ENCODE measurements around the gene C2. TPM values are rescaled to one million over a fixed set of nuclear protein-coding genes. Genes with fewer than 3 reads are reported as not detected.

C2 gene
- 0.77 and 2.0 TPM in 2 replicates for total RNA-seq

DNA sequence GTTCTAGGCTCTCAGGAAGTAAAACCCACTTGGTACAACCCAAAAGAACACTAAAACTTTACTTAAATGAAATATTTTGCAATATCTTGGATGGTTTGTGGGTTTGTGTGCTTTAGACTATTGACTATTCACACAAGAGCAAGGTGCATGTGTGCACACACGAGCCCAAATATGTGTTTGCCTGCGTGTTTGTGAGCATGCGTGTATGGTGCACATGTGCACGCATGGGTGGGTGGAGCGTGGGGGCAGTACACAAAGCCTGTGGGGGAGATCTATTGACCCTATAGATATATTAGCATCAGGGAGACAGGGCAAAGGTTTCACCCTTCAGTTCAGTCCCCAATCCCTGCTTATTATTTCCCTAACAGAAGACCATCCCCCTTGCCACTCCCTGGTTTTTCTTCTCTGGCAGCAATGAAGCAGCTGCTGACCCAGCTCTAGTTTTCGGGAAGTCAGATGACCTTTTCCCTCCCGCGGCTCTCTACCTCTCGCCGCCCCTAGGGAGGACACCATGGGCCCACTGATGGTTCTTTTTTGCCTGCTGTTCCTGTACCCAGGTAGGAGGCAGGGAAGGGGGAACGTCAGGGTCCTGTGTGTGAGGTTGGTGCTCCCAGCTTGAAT, at the start of gene C2:
Gene C2 (plus strand): TSS at position 476 of the 621 bp plus-strand sequence. CDS start 36 bp downstream, at position 512.

GRCh38 chr6:31878726-31879125, 48.8 kb upstream of the C2 start, which contains the start of gene SLC44A4:
Gene SLC44A4 (minus strand): TSS chr6:31878997. CDS start chr6:31878980, 17 bp downstream.

GRCh38 chr6:31897612-31898382, 29.7 kb upstream of the C2 start, which contains the start of gene EHMT2:
Gene EHMT2 (minus strand): TSS chr6:31897698. CDS start chr6:31897677, 21 bp downstream.

DNA sequence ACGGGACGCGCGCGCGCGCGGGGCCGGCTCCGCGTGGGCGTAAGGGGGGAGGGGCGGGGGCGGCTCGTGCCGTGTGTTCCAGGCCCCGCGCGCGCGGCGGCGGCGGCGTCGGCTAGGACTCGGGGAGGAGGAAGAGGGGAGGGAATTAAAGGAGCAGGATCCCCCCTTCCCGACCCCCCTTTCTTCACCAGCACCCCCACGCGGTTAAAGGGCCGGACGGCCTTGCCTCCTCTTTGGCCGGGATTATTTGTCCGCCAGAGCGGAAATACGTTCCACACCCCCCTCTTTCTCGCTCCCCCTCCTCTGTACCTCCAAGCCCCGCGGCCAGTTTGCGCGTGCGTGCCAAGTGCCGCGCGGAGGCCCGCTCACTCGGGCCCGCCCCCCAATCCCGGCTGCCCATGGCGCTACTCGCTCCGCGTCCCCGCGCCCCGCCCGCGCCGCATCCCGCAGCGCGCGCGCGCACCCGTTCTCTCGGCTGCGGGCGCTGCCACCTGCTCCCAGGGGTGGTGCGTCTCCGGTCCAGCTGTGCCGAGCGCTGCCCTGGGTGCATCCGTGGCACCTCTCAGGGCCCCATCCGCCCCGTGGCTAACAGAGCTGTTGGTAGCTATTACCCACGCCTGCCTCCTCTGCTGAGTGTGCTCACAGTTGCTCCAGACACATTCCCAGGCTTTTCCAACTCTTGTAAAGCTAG, 25.4 kb upstream of the C2 start, which contains the start of gene ZBTB12:
Gene ZBTB12 (minus strand): TSS at position 134 of the 691 bp plus-strand sequence. CDS start 781 bp downstream, outside the sequence.

GRCh38 chr6:31945507-31946369, 18.2 kb downstream of the C2 start, which contains the start of gene CFB:
Gene CFB (plus strand): TSS chr6:31946095. CDS start chr6:31946222, 127 bp downstream.

GRCh38 chr6:31958741-31959739, 31.5 kb downstream of the C2 start, which contains the start of the genes NELFE and SKIC2:
Gene NELFE (minus strand): TSS chr6:31958971. CDS start chr6:31958446, 525 bp downstream.
Gene SKIC2 (plus strand): TSS chr6:31959175. CDS start chr6:31959193, 18 bp downstream.

GRCh38 chr6:31971993-31972708, 44.6 kb downstream of the C2 start, which contains the start of gene DXO:
Gene DXO (minus strand): TSS chr6:31972138. CDS start chr6:31971675, 463 bp downstream.

DNA sequence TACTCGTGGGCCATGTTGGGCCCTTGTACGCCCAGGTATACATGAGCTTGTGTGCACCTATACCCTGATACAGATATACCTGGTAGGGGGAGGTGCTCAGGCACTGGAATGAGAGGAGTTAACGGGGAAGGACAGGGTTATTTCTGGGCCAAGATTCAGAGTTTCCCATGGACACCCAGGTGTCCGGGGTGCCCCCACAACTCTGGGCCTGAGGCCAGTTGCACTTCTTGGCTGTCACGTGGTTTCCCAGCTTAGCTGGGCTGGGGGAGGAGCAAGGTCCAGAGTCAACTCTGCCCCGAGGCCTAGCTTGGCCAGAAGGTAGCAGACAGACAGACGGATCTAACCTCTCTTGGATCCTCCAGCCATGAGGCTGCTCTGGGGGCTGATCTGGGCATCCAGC, 54.2 kb downstream of the C2 start, which contains the start of gene C4A:
Gene C4A (plus strand): TSS at position 314 of the 400 bp plus-strand sequence. CDS start 51 bp downstream, at position 365.

Other genes starting within 250 kb of the C2 start
- 0.33 and 0.37 TPM in 2 replicates for gene LY6G5C, start 246.7 kb upstream of the C2 start, total RNA-seq
- gene ABHD16A, start 224.4 kb upstream of the C2 start, total RNA-seq = 42.8 and 50.0 TPM in 2 replicates
- gene LY6G6F, start 220.9 kb upstream of the C2 start, total RNA-seq = not detected in 2 replicates
- not detected in 2 replicates for gene LY6G6D, start 212.4 kb upstream of the C2 start, total RNA-seq
- gene LY6G6C, start 206.0 kb upstream of the C2 start, total RNA-seq = not detected in 2 replicates
- gene MPIG6B, start 204.3 kb upstream of the C2 start, total RNA-seq = not detected in 2 replicates
- 39.3 and 81.0 TPM in 2 replicates for gene DDAH2, start 198.4 kb upstream of the C2 start, total RNA-seq
- 791 and 1,362 TPM in 2 replicates for gene CLIC1, start 191.2 kb upstream of the C2 start, total RNA-seq
- 13.0 and 21.6 TPM in 2 replicates for gene MSH5, start 187.7 kb upstream of the C2 start, total RNA-seq
- 1.00 and 1.2 TPM in 2 replicates for gene SAPCD1, start 165.1 kb upstream of the C2 start, total RNA-seq
- 0.11 and 0.25 TPM in 2 replicates for gene VWA7, start 150.4 kb upstream of the C2 start, total RNA-seq
- 68.7 and 88.5 TPM in 2 replicates for gene VARS1, start 132.0 kb upstream of the C2 start, total RNA-seq
- gene LSM2, start 120.8 kb upstream of the C2 start, total RNA-seq = 34.9 and 48.9 TPM in 2 replicates
- gene HSPA1L, start 112.4 kb upstream of the C2 start, total RNA-seq = 0.89 and 1.7 TPM in 2 replicates
- gene HSPA1A, start 112.2 kb upstream of the C2 start, total RNA-seq = 60.4 and 107 TPM in 2 replicates
- 94.5 and 181 TPM in 2 replicates for gene HSPA1B, start 100.0 kb upstream of the C2 start, total RNA-seq
- gene NEU1, start 64.9 kb upstream of the C2 start, total RNA-seq = 72.7 and 128 TPM in 2 replicates
- gene SLC44A4, start 48.7 kb upstream of the C2 start, total RNA-seq = 0.25 TPM in 1 of 2 replicates, not detected in the other
- gene EHMT2, start 30.0 kb upstream of the C2 start, total RNA-seq = 74.0 and 94.5 TPM in 2 replicates
- gene ZBTB12, start 25.6 kb upstream of the C2 start, total RNA-seq = 4.9 and 8.1 TPM in 2 replicates
- 2.3 and 5.6 TPM in 2 replicates for gene CFB, start 18.4 kb downstream of the C2 start, total RNA-seq
- 121 and 171 TPM in 2 replicates for gene NELFE, start 31.3 kb downstream of the C2 start, total RNA-seq
- 50.1 and 53.1 TPM in 2 replicates for gene SKIC2, start 31.5 kb downstream of the C2 start, total RNA-seq
- 14.1 and 17.1 TPM in 2 replicates for gene DXO, start 44.4 kb downstream of the C2 start, total RNA-seq
- 2.3 and 13.4 TPM in 2 replicates for gene C4A, start 54.3 kb downstream of the C2 start, total RNA-seq
- 2.0 and 6.0 TPM in 2 replicates for gene C4B, start 87.1 kb downstream of the C2 start, total RNA-seq
- not detected in 2 replicates for gene CYP21A2, start 110.7 kb downstream of the C2 start, total RNA-seq
- 5.9 and 6.7 TPM in 2 replicates for gene TNXB, start 181.6 kb downstream of the C2 start, total RNA-seq
- 12.1 and 17.9 TPM in 2 replicates for gene ATF6B, start 200.5 kb downstream of the C2 start, total RNA-seq
- 5.2 and 7.9 TPM in 2 replicates for gene FKBPL, start 202.6 kb downstream of the C2 start, total RNA-seq
- 0.11 and 0.12 TPM in 2 replicates for gene PRRT1, start 224.2 kb downstream of the C2 start, total RNA-seq
- gene PPT2, start 226.4 kb downstream of the C2 start, total RNA-seq = 9.5 and 14.6 TPM in 2 replicates
- gene EGFL8, start 236.9 kb downstream of the C2 start, total RNA-seq = 0.66 and 1.00 TPM in 2 replicates
- gene AGPAT1, start 248.4 kb downstream of the C2 start, total RNA-seq = 12.4 and 15.7 TPM in 2 replicates